Mesothelial cell of epicardium (in vitro differentiated cells): ENCODE results near the gene NUDCD3. TPM values are rescaled to one million over a fixed set of nuclear protein-coding genes. Genes with fewer than 3 reads are reported as not detected.
"Not testable (repeated sequence)": the region's sequence is repeated elsewhere in the genome, so short reads cannot be mapped to it uniquely, and the experiment has no call there.

Experiments
- DNase-seq, 2 experiments: peaks; one replicate each; pipeline ENCODE4 v3.0.0; 2021; ENCODE audit warnings: low spot score in 2 of 2; ENCODE audit not compliant: unreplicated experiment in 2 of 2
- H3K27ac Mint-ChIP-seq: 2 replicates; pipeline ENCODE4 v1.8.0; 2021; ENCODE audit warnings: mixed read lengths
- H3K27me3 Mint-ChIP-seq: 2 replicates; pipeline ENCODE4 v1.8.0; 2021; ENCODE audit warnings: low read depth, mixed read lengths
- H3K36me3 Mint-ChIP-seq: 2 replicates; pipeline ENCODE4 v1.8.0; 2021; ENCODE audit warnings: mixed read lengths
- H3K4me1 Mint-ChIP-seq: 2 replicates; pipeline ENCODE4 v1.8.0; 2021; ENCODE audit warnings: mixed read lengths
- H3K4me3 Mint-ChIP-seq: 2 replicates; pipeline ENCODE4 v1.8.0; 2021; ENCODE audit warnings: mild to moderate bottlenecking, moderate library complexity, mixed read lengths
- H3K9me3 Mint-ChIP-seq: 2 replicates; pipeline ENCODE4 v1.8.0; 2021; ENCODE audit warnings: mixed read lengths
- CTCF ChIP-seq: fragments of 200-600 bp; sonication (generic); IDR thresholded peaks from one replicate; pipeline ENCODE4 v1.5.0; 2021; ENCODE audit warnings: antibody characterized with exemption; ENCODE audit not compliant: unreplicated experiment
- total RNA-seq: library from RNA; stranded (reverse); gene quantifications from 3 replicates; pipeline ENCODE4 v1.2.1, GENCODE V29; 2021

Gene NUDCD3
- total RNA-seq, 1 donor from 2014 or later: 104 TPM

- no peak overlapping the region for H3K4me3 Mint-ChIP-seq
- no peaks in the 10 kb centered on the region for H3K4me1 Mint-ChIP-seq
- no peak overlapping the region for H3K27ac Mint-ChIP-seq
- no peaks in the 10 kb centered on the region for H3K36me3 Mint-ChIP-seq
- H3K27me3 Mint-ChIP-seq: peaks cover 22% of the 10 kb centered on the region
- TF ChIP-seq CTCF: no peak
- H3K9me3 Mint-ChIP-seq: peaks cover 15% of the 10 kb centered on the region
- no peak for DNase-seq
Observed at GRCh38 chr7:44511863-44512468, 21.5 kb upstream of the NUDCD3 start.

GRCh38 chr7:44511236-44511635 lies 20.8 kb upstream of the NUDCD3 start:
- peaks cover 25% of the 10 kb centered on the region for H3K27me3 Mint-ChIP-seq
- no peak for TF ChIP-seq CTCF
- H3K27ac Mint-ChIP-seq: no peak overlapping the region
- peaks cover 21% of the 10 kb centered on the region for H3K9me3 Mint-ChIP-seq
- no peak for DNase-seq
- H3K4me3 Mint-ChIP-seq: no peak overlapping the region
- no peaks in the 10 kb centered on the region for H3K4me1 Mint-ChIP-seq
- no peaks in the 10 kb centered on the region for H3K36me3 Mint-ChIP-seq

- no peak overlapping the region for H3K27ac Mint-ChIP-seq
- H3K9me3 Mint-ChIP-seq: peaks cover 21% of the 10 kb centered on the region
- no peak overlapping the region for H3K4me3 Mint-ChIP-seq
- no peak for DNase-seq
- no peak for TF ChIP-seq CTCF
- H3K27me3 Mint-ChIP-seq: peaks cover 33% of the 10 kb centered on the region
- no peaks in the 10 kb centered on the region for H3K36me3 Mint-ChIP-seq
- no peaks in the 10 kb centered on the region for H3K4me1 Mint-ChIP-seq
Observed at GRCh38 chr7:44508328-44509030, 18.0 kb upstream of the NUDCD3 start.

GRCh38 chr7:44506592-44507288 lies 16.3 kb upstream of the NUDCD3 start:
- Mint-ChIP-seq H3K27me3 (peaks cover 45% of the 10 kb centered on the region), H3K9me3 (peaks cover 21% of the 10 kb centered on the region)
- not testable (repeated sequence) for H3K27ac Mint-ChIP-seq, H3K4me1 Mint-ChIP-seq, DNase-seq, H3K36me3 Mint-ChIP-seq, H3K4me3 Mint-ChIP-seq

- Mint-ChIP-seq H3K4me3 (no peak overlapping the region), H3K36me3 (no peaks in the 10 kb centered on the region), H3K27me3 (peaks cover 40% of the 10 kb centered on the region), H3K4me1 (no peaks in the 10 kb centered on the region), H3K27ac (no peak overlapping the region), H3K9me3 (peaks cover 21% of the 10 kb centered on the region)
- no peak for TF ChIP-seq CTCF
- no peak for DNase-seq
Observed at GRCh38 chr7:44505595-44505994, 15.1 kb upstream of the NUDCD3 start.
